ENCODE results near the gene ADARB2.

DNA sequence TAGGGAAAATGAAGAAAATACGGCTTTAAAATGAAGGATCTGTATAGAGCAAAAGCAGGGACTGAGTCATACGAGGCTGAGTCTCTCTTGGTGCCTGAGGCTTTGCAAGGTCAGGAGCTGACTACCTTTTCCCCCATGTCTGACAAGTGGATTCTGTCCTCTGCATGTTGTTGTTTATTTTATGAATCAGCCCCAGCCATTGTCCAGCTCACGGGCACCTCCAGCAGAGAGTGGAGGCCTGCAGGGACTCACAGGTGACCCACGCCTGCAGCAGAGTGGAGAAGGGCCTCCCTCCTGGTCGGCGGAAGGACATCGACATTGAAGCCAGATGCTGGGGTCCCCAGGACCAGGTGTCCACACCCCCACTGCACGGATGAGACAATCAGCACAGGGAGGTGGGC, 447.3 kb downstream of the ADARB2 start:
- TF ChIP-seq, protein P1, sequence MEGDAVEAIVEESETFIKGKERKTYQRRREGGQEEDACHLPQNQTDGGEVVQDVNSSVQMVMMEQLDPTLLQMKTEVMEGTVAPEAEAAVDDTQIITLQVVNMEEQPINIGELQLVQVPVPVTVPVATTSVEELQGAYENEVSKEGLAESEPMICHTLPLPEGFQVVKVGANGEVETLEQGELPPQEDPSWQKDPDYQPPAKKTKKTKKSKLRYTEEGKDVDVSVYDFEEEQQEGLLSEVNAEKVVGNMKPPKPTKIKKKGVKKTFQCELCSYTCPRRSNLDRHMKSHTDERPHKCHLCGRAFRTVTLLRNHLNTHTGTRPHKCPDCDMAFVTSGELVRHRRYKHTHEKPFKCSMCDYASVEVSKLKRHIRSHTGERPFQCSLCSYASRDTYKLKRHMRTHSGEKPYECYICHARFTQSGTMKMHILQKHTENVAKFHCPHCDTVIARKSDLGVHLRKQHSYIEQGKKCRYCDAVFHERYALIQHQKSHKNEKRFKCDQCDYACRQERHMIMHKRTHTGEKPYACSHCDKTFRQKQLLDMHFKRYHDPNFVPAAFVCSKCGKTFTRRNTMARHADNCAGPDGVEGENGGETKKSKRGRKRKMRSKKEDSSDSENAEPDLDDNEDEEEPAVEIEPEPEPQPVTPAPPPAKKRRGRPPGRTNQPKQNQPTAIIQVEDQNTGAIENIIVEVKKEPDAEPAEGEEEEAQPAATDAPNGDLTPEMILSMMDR (IDR thresholded peaks at IDR 0.05) = no peak
- no peak for TF ChIP-seq POLR2A (IDR thresholded peaks at IDR 0.05; ENCODE audit: low read depth)
- TF ChIP-seq POLR2AphosphoS5 (IDR thresholded peaks at IDR 0.05) = no peak
- TF ChIP-seq EP300 (IDR thresholded peaks at IDR 0.05) = no peak

All from esophagus muscularis mucosa (tissue), 4 donors.